C4-2B (cell line): ENCODE results near the gene HK1.

Source experiments
- CTCF ChIP-seq: fragments of 450-650 bp; conservative IDR thresholded peaks from 2 replicates; pipeline ENCODE4 v1.5.1; 2017; ENCODE audit warnings: mild to moderate bottlenecking
- ZFX ChIP-seq: fragments of 450-650 bp; IDR thresholded peaks from 2 replicates; pipeline ENCODE4 v1.6.1; 2017

GRCh38 chr10:69315610-69316312, 37.5 kb downstream of the HK1 start:
- no peak for TF ChIP-seq CTCF
- TF ChIP-seq ZFX: no peak
